Lower leg skin (tissue), 3 donors: ENCODE results near the gene DDX10.

Source experiments
- CTCF ChIP-seq, 3 donors: fragments of 450-650 bp; IDR thresholded peaks; one replicate each; pipeline ENCODE4 v1.5.1; 2016; ENCODE audit warnings: antibody characterized with exemption in 3 of 3, mild to moderate bottlenecking in 3 of 3, moderate library complexity in 2 of 3
- POLR2A ChIP-seq, 2 donors: fragments of 450-650 bp; IDR thresholded peaks; one replicate each; pipeline ENCODE4 v1.6.1; 2016 to 2017; ENCODE audit warnings: antibody characterized with exemption in 2 of 2, mild to moderate bottlenecking in 1 of 2, moderate library complexity in 1 of 2

GRCh38 chr11:108703916-108704315, 39.0 kb downstream of the DDX10 start:
- TF ChIP-seq POLR2A (IDR thresholded peaks at IDR 0.05), result no peak
- TF ChIP-seq CTCF (IDR thresholded peaks at IDR 0.05), result no peak
